Liver (tissue), 3 donors: ENCODE data around the gene KANSL1.

Experiments
- CTCF ChIP-seq: fragments of 150-350 bp; IDR thresholded peaks from 2 replicates; pipeline ENCODE4 v1.5.1; 2017; ENCODE audit warnings: improper control_type of control experiment, low read depth, low read length; ENCODE audit not compliant: missing input control
- EGR1 ChIP-seq, 2 donors: IDR thresholded peaks; 2 replicates each; pipeline ENCODE4 v1.6.1; 2016 to 2018; ENCODE audit warnings: antibody characterized with exemption in 2 of 2, low read depth in 2 of 2
- JUND ChIP-seq, 2 donors: IDR thresholded peaks; 2 replicates each; pipeline ENCODE4 v1.6.1; 2016; ENCODE audit warnings: antibody characterized with exemption in 2 of 2
- MAX ChIP-seq: IDR thresholded peaks from 2 replicates; pipeline ENCODE4 v1.6.1; 2016; ENCODE audit warnings: antibody characterized with exemption
- REST ChIP-seq: IDR thresholded peaks from 2 replicates; pipeline ENCODE4 v1.6.1; 2016; ENCODE audit warnings: antibody characterized with exemption, mild to moderate bottlenecking
- TAF1 ChIP-seq: conservative IDR thresholded peaks from 2 replicates; pipeline ENCODE4 v1.6.1; 2016; ENCODE audit warnings: antibody characterized with exemption, mild to moderate bottlenecking
- YY1 ChIP-seq: IDR thresholded peaks from 2 replicates; pipeline ENCODE4 v1.6.1; 2016; ENCODE audit warnings: antibody characterized with exemption, mild to moderate bottlenecking
- donor health status: healthy.
- donor health status: healthy.

GRCh38 chr17:46088595-46088994, 104.6 kb downstream of the KANSL1 start:
- TF ChIP-seq REST = no peak
- TF ChIP-seq CTCF = no peak
- no peak for TF ChIP-seq MAX
- no peak for TF ChIP-seq JUND (IDR thresholded peaks at IDR 0.05)
- no peak for TF ChIP-seq TAF1
- no peak for TF ChIP-seq EGR1 (IDR thresholded peaks at IDR 0.05; ENCODE audit: low read depth in 2 of 2)
- TF ChIP-seq YY1 = no peak
